Measurements from ENCODE around the gene KRT2. TPM values are rescaled to one million over a fixed set of nuclear protein-coding genes. Genes with fewer than 3 reads are reported as not detected.

The KRT2 gene
- total RNA-seq, 2 donors from 2014 or later = not detected

DNA sequence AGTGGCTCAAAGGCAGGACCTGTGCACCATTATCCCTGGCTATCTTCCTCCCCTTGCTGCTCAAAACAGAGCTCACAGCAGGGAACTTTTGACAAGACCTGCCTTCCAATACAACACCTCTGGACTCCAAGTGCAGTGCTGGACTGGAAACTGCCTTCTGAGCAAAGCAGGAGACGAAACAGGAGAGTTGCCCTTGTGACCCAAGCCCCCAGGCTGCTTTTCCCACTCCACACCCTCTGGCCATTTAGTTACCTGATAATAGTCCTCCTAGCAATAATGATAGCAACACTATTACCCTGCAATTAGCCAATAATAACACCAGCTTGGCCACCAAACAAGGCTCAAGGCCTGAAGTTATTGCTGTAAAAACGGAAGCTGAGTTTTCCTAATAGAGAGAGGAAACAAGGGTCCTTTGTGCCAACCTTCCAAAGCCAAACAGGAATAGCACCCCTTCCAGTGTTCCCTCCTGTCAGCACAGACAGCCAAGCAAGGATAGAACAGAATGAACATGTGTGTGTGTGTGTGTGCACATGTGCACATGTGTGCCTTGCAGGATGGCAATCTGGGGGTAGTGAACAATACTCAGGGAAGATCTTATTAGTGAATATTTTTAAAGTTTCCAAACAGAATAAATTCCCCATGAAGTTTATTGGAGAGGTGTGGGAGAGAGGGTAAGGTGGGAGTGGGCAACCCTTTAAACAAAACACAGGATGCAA is 24.5 kb downstream of the KRT2 start:
- no peaks in the 10 kb centered on the region for H3K9me3 ChIP-seq
- no peak for DNase-seq
- TF ChIP-seq POLR2A (IDR thresholded peaks at IDR 0.05) = no peak
- TF ChIP-seq, protein P1, sequence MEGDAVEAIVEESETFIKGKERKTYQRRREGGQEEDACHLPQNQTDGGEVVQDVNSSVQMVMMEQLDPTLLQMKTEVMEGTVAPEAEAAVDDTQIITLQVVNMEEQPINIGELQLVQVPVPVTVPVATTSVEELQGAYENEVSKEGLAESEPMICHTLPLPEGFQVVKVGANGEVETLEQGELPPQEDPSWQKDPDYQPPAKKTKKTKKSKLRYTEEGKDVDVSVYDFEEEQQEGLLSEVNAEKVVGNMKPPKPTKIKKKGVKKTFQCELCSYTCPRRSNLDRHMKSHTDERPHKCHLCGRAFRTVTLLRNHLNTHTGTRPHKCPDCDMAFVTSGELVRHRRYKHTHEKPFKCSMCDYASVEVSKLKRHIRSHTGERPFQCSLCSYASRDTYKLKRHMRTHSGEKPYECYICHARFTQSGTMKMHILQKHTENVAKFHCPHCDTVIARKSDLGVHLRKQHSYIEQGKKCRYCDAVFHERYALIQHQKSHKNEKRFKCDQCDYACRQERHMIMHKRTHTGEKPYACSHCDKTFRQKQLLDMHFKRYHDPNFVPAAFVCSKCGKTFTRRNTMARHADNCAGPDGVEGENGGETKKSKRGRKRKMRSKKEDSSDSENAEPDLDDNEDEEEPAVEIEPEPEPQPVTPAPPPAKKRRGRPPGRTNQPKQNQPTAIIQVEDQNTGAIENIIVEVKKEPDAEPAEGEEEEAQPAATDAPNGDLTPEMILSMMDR (IDR thresholded peaks at IDR 0.05) = no peak
- no peak for ATAC-seq
- intact Hi-C loops (cut with DNase I) = no loop called here
- H3K27ac ChIP-seq = no peak overlapping the region
- H3K36me3 ChIP-seq (replicated peaks in 1 of 2; ENCODE audit: insufficient read depth in 1 of 2, low read depth in 2 of 2) = no peaks in the 10 kb centered on the region
- no peaks in the 10 kb centered on the region for H3K4me1 ChIP-seq
- 45 to 47% methylated on average over 1 to 2 of the region's 2 CpGs for WGBS, 2 donors
- H3K4me3 ChIP-seq = no peak overlapping the region
- H3K27me3 ChIP-seq = no peaks in the 10 kb centered on the region

DNA sequence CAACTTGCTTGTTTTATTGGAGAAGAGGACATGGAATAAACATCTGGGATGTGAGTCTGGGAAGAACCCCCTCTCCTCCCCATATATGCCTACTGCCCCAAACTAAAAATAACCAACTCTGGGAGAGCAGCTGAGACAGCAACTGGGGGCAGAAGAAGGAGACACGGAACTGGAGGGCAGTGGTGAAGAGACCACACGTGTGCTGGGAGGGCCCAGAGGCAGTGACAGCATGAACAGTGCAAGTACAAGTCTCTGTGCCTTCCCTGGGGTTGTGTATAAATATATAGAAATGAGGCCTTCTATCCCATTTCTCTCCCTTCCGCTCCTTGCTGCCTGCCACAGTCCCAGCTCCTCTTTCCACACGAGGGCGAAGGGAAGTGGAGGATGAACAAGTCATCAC is 29.7 kb downstream of the KRT2 start:
- ATAC-seq (no peak), DNase-seq (no peak)
- no peak overlapping the region for H3K4me3 ChIP-seq
- WGBS, 2 donors = 79 to 89% methylated on average over 5 of the region's 5 CpGs
- no peaks in the 10 kb centered on the region for H3K9me3 ChIP-seq
- no peak overlapping the region for H3K27ac ChIP-seq
- intact Hi-C loops (cut with DNase I) = no loop called here
- TF ChIP-seq, protein P1 (IDR thresholded peaks at IDR 0.05) = no peak
- TF ChIP-seq POLR2A (IDR thresholded peaks at IDR 0.05) = no peak
- H3K4me1 ChIP-seq = no peaks in the 10 kb centered on the region
- no peaks in the 10 kb centered on the region for H3K27me3 ChIP-seq
- no peaks in the 10 kb centered on the region for H3K36me3 ChIP-seq (replicated peaks in 1 of 2; ENCODE audit: insufficient read depth in 1 of 2, low read depth in 2 of 2)

DNA sequence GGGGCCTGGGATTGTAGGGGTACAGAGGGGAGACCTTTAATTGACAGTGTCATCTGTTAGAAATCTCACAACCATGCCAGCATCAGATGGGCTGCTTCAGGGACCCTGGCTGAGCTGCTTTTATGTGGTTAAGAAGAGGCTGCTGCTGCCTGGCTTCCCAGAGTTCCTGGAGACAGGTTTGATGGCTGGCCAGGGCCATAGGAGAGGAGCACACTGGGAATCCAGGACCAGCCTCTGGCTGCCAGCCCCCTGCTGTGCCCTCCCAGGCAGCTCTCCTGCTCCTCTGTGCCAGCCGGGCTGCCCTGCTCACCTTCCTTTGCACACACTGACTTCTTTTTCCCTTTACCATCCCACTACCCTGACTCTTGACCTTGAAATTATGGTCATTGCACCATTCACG is 33.1 kb downstream of the KRT2 start:
- Histone ChIP-seq H3K27ac (no peak overlapping the region), H3K36me3 (replicated peaks in 1 of 2; ENCODE audit: insufficient read depth in 1 of 2, low read depth in 2 of 2) (no peaks in the 10 kb centered on the region), H3K9me3 (no peaks in the 10 kb centered on the region), H3K27me3 (no peaks in the 10 kb centered on the region), H3K4me3 (no peak overlapping the region), H3K4me1 (no peaks in the 10 kb centered on the region)
- DNase-seq (no peak), ATAC-seq (no peak)
- TF ChIP-seq, protein P1 (IDR thresholded peaks at IDR 0.05) = no peak
- no peak for TF ChIP-seq POLR2A (IDR thresholded peaks at IDR 0.05)
- 54 to 62% methylated on average over 2 of the region's 2 CpGs for WGBS, 2 donors
- intact Hi-C loops (cut with DNase I) = no loop called here

DNA sequence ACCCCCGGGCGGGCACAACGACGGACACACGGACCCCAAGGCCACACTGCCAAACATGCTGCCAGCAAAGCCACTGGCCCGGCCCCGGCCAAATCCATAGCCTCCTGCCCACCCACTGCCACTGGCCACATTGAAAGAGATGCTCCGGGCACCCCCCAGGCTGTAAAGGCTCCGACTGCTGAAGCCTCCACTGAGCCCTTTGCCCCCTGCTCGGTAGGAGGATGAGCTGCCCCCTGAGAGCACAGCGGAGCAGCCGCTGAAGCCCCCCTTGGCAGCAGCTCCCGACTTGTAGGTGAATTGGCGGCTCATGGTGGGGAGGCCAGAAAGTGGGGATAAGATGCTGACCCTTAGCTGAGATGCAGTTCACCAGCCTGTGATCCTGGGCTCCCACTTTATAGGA is 33.8 kb downstream of the KRT2 start, which contains the start of gene KRT73:
Gene KRT73, minus strand, starts transcription at position 344 of the 400 bp plus-strand sequence. Its CDS starts 35 bp downstream, at position 309.
- no peaks in the 10 kb centered on the region for H3K27me3 ChIP-seq
- DNase-seq (no peak), ATAC-seq (no peak)
- H3K9me3 ChIP-seq = no peaks in the 10 kb centered on the region
- TF ChIP-seq, protein P1 (IDR thresholded peaks at IDR 0.05) = no peak
- no peak for TF ChIP-seq POLR2A (IDR thresholded peaks at IDR 0.05)
- H3K4me3 ChIP-seq = no peak within 1 kb of the TSS
- 57 to 70% methylated on average over 8 to 14 of the region's 14 CpGs for WGBS, 2 donors
- intact Hi-C loops (cut with DNase I) = no loop called here
- H3K4me1 ChIP-seq = no peaks in the 10 kb centered on the region
- no peaks in the 10 kb centered on the region for H3K36me3 ChIP-seq (replicated peaks in 1 of 2; ENCODE audit: insufficient read depth in 1 of 2, low read depth in 2 of 2)
- no peak within 1 kb of the TSS for H3K27ac ChIP-seq

DNA sequence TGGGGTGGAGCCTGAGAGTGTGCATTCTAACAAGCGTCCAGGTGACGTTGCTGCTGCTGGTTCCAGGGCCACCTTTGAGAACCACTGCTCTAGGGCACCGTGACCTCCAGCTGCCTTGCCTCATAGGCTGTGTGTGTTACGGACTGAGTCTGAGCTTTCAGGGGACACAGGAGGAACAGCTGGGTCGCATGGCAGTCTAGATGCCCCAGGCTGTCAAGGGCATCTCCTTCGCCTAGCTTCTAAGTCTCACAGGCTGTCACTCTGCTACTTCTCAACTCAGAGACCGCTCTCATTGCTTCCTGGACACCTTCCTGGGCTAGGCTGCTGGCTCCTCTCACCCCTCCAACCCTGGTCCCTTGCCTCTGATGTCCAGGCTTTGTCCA is 34.6 kb downstream of the KRT2 start:
- no peak for ATAC-seq
- no peak for DNase-seq
- Histone ChIP-seq H3K4me1 (no peaks in the 10 kb centered on the region), H3K9me3 (no peaks in the 10 kb centered on the region), H3K27ac (no peak overlapping the region), H3K36me3 (replicated peaks in 1 of 2; ENCODE audit: insufficient read depth in 1 of 2, low read depth in 2 of 2) (no peaks in the 10 kb centered on the region), H3K27me3 (no peaks in the 10 kb centered on the region), H3K4me3 (no peak overlapping the region)
- TF ChIP-seq, protein P1 (IDR thresholded peaks at IDR 0.05) = no peak
- no peak for TF ChIP-seq POLR2A (IDR thresholded peaks at IDR 0.05)
- 63 to 70% methylated on average over 6 to 7 of the region's 7 CpGs for WGBS, 2 donors
- intact Hi-C loops (cut with DNase I) = no loop called here

Measured in body of pancreas (tissue), 4 donors.